Measurements from ENCODE around the gene SHISA7.
A peak's percentile ranks its signal among the peaks of the same experiment; 100 is the strongest.
"Not testable (repeated sequence)": the region's sequence is repeated elsewhere in the genome, so short reads cannot be mapped to it uniquely, and the experiment has no call there.

SHISA7 gene

GRCh38 chr19:55405638-55406037 lies 37.5 kb downstream of the SHISA7 start:
- no peak for DNase-seq (ENCODE audit: low spot score)
- TF ChIP-seq CTCF (IDR thresholded peaks at IDR 0.05; ENCODE audit: extremely low read depth, missing control alignments), result no peak

GRCh38 chr19:55402509-55402908 lies 40.6 kb downstream of the SHISA7 start:
- DNase-seq (ENCODE audit: low spot score), result no peak
- TF ChIP-seq CTCF (IDR thresholded peaks at IDR 0.05; ENCODE audit: extremely low read depth, missing control alignments), result no peak

GRCh38 chr19:55401390-55401789 lies 41.7 kb downstream of the SHISA7 start:
- not testable (repeated sequence) for DNase-seq (ENCODE audit: low spot score)

- no peak for DNase-seq (ENCODE audit: low spot score)
- TF ChIP-seq CTCF (IDR thresholded peaks at IDR 0.05; ENCODE audit: extremely low read depth, missing control alignments), result no peak
These were observed 42.6 kb downstream of the SHISA7 start for GRCh38 chr19:55400281-55401087.

- no peak for TF ChIP-seq CTCF (IDR thresholded peaks at IDR 0.05; ENCODE audit: extremely low read depth, missing control alignments)
- peak; percentile 74 for DNase-seq (ENCODE audit: low spot score)
These were observed 44.7 kb downstream of the SHISA7 start for GRCh38 chr19:55398200-55398925.

GRCh38 chr19:55392820-55393761 lies 50.0 kb downstream of the SHISA7 start:
- no peak for TF ChIP-seq CTCF (IDR thresholded peaks at IDR 0.05; ENCODE audit: extremely low read depth, missing control alignments)
- DNase-seq (ENCODE audit: low spot score), result no peak

- TF ChIP-seq CTCF (IDR thresholded peaks at IDR 0.05; ENCODE audit: extremely low read depth, missing control alignments), result no peak
- DNase-seq (ENCODE audit: low spot score), result no peak
These were observed 51.1 kb downstream of the SHISA7 start for GRCh38 chr19:55391702-55392615.
